Stomach (tissue), 4 donors: Measurements from ENCODE around the gene ARHGAP26.

Experiments
- CTCF ChIP-seq, 7 experiments: fragments of 450-650 bp in 4 of 7; fragments of 200-600 bp in 3 of 7; sonication (generic) in 3 of 7; IDR thresholded peaks; one replicate each; pipeline ENCODE4 v1.5.1; 2016 to 2019; ENCODE audit warnings: antibody characterized with exemption in 7 of 7, control low read depth in 2 of 7, mild to moderate bottlenecking in 1 of 7
- EP300 ChIP-seq: sonication (generic); formaldehyde crosslinking; IDR thresholded peaks from one replicate; pipeline ENCODE4 v1.6.1; 2017; ENCODE audit warnings: antibody characterized with exemption

DNA sequence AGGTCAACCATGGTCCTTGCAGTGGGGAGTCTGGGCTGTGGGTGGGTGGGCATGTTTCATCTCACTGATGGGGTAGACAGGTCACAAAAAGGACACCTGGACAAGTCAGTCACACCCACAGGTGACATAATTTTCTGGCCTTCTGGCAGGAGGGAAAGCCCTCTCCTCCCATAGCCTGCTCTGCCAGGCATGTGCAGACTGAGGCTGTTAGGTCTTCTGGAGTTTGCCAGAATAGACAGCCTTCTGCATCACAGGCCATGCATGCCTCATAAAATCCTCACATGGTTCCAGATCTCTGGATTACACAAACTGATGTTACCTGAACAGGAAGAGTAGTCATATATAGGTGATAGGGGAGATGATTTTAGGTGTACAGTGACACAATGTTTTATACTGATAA, 49.1 kb downstream of the ARHGAP26 start:
- no peak for TF ChIP-seq CTCF (IDR thresholded peaks at IDR 0.05)
- TF ChIP-seq EP300: no peak
